Memory B cell (primary cell): ENCODE data around the gene DLG1.
"Not testable (repeated sequence)": the region's sequence is repeated elsewhere in the genome, so short reads cannot be mapped to it uniquely, and the experiment has no call there.

Experiments
- ATAC-seq: fragments of 150-1000 bp; cut with Tn5 transposase; 2 replicates; pipeline ENCODE4 v1.10.0; 2021; ENCODE audit warnings: low read depth, mild to moderate bottlenecking, moderate library complexity
- DNase-seq, 2 donors: peaks; one replicate each; pipeline ENCODE4 v3.0.0; 2022; ENCODE audit warnings: low spot score in 2 of 2
- H3K27ac Mint-ChIP-seq: one replicate; pipeline ENCODE4 v1.8.0; 2022; ENCODE audit warnings: mild to moderate bottlenecking, moderate library complexity, mixed read lengths
- H3K27me3 Mint-ChIP-seq: one replicate; pipeline ENCODE4 v1.8.0; 2022; ENCODE audit warnings: mixed read lengths
- H3K36me3 Mint-ChIP-seq: one replicate; pipeline ENCODE4 v1.8.0; 2022; ENCODE audit warnings: mild to moderate bottlenecking, mixed read lengths
- H3K4me1 Mint-ChIP-seq: one replicate; pipeline ENCODE4 v1.8.0; 2022; ENCODE audit warnings: mixed read lengths
- H3K4me3 Mint-ChIP-seq: one replicate; pipeline ENCODE4 v1.8.0; 2022; ENCODE audit warnings: mild to moderate bottlenecking, moderate library complexity, mixed read lengths
- H3K9me3 Mint-ChIP-seq: one replicate; pipeline ENCODE4 v1.8.0; 2022; ENCODE audit warnings: mixed read lengths

The DLG1 gene

GRCh38 chr3:197195326-197195725 is 103.1 kb downstream of the DLG1 start:
- Mint-ChIP-seq H3K4me1 (peaks cover 4% of the 10 kb centered on the region), H3K4me3 (no peak overlapping the region), H3K27ac (no peak overlapping the region), H3K36me3 (peaks cover 16% of the 10 kb centered on the region), H3K27me3 (no peaks in the 10 kb centered on the region), H3K9me3 (peaks cover 3% of the 10 kb centered on the region)
- ATAC-seq, result no peak
- DNase-seq, result no peak

GRCh38 chr3:197193759-197194158 is 104.7 kb downstream of the DLG1 start:
- H3K27ac Mint-ChIP-seq, H3K9me3 Mint-ChIP-seq, DNase-seq, H3K4me3 Mint-ChIP-seq, H3K27me3 Mint-ChIP-seq, ATAC-seq, H3K4me1 Mint-ChIP-seq: not testable (repeated sequence)
- H3K36me3 Mint-ChIP-seq, result peaks cover 16% of the 10 kb centered on the region

- Mint-ChIP-seq H3K27ac (no peak overlapping the region), H3K27me3 (no peaks in the 10 kb centered on the region), H3K4me1 (no peaks in the 10 kb centered on the region), H3K4me3 (no peak overlapping the region), H3K36me3 (peaks cover 16% of the 10 kb centered on the region), H3K9me3 (peaks cover 3% of the 10 kb centered on the region)
- ATAC-seq (no peak), DNase-seq (no peak)
Observed at GRCh38 chr3:197191897-197192296, 106.5 kb downstream of the DLG1 start.

GRCh38 chr3:197189623-197190022 is 108.8 kb downstream of the DLG1 start:
- DNase-seq (no peak), ATAC-seq (no peak)
- Mint-ChIP-seq H3K4me3 (no peak overlapping the region), H3K4me1 (no peaks in the 10 kb centered on the region), H3K27ac (peak overlapping the region; percentile 28), H3K27me3 (no peaks in the 10 kb centered on the region), H3K9me3 (no peaks in the 10 kb centered on the region), H3K36me3 (peaks cover 12% of the 10 kb centered on the region)

GRCh38 chr3:197188963-197189362 is 109.4 kb downstream of the DLG1 start:
- Mint-ChIP-seq H3K9me3 (no peaks in the 10 kb centered on the region), H3K4me1 (no peaks in the 10 kb centered on the region), H3K4me3 (no peak overlapping the region), H3K27ac (peak overlapping the region; percentile 28), H3K36me3 (peaks cover 12% of the 10 kb centered on the region), H3K27me3 (no peaks in the 10 kb centered on the region)
- ATAC-seq, result no peak
- DNase-seq, result no peak

GRCh38 chr3:197186887-197187588 is 111.4 kb downstream of the DLG1 start:
- ATAC-seq (peak; percentile 83), DNase-seq (peak in 1 of 2 donors; percentile 37)
- H3K27me3 Mint-ChIP-seq, result no peaks in the 10 kb centered on the region
- no peak overlapping the region for H3K27ac Mint-ChIP-seq
- no peaks in the 10 kb centered on the region for H3K9me3 Mint-ChIP-seq
- peaks cover 2% of the 10 kb centered on the region for H3K4me1 Mint-ChIP-seq
- H3K4me3 Mint-ChIP-seq, result no peak overlapping the region
- H3K36me3 Mint-ChIP-seq, result peaks cover 12% of the 10 kb centered on the region

- no peak overlapping the region for H3K27ac Mint-ChIP-seq
- peaks cover 5% of the 10 kb centered on the region for H3K4me1 Mint-ChIP-seq
- no peaks in the 10 kb centered on the region for H3K27me3 Mint-ChIP-seq
- ATAC-seq (no peak), DNase-seq (no peak)
- no peaks in the 10 kb centered on the region for H3K9me3 Mint-ChIP-seq
- peaks cover 4% of the 10 kb centered on the region for H3K36me3 Mint-ChIP-seq
- H3K4me3 Mint-ChIP-seq, result no peak overlapping the region
Observed at GRCh38 chr3:197183582-197183981, 114.8 kb downstream of the DLG1 start.

- Mint-ChIP-seq H3K4me1 (peaks cover 5% of the 10 kb centered on the region), H3K4me3 (no peak overlapping the region), H3K27me3 (no peaks in the 10 kb centered on the region), H3K9me3 (no peaks in the 10 kb centered on the region), H3K36me3 (peaks cover 7% of the 10 kb centered on the region), H3K27ac (no peak overlapping the region)
- no peak for ATAC-seq
- DNase-seq, result no peak
Observed at GRCh38 chr3:197181741-197182140, 116.7 kb downstream of the DLG1 start.

- peaks cover 10% of the 10 kb centered on the region for H3K36me3 Mint-ChIP-seq
- ATAC-seq, result no peak
- H3K4me3 Mint-ChIP-seq, result no peak overlapping the region
- DNase-seq, result no peak
- H3K27ac Mint-ChIP-seq, result no peak overlapping the region
- H3K4me1 Mint-ChIP-seq, result peaks cover 13% of the 10 kb centered on the region
- H3K9me3 Mint-ChIP-seq, result no peaks in the 10 kb centered on the region
- H3K27me3 Mint-ChIP-seq, result no peaks in the 10 kb centered on the region
Observed at GRCh38 chr3:197178998-197179397, 119.4 kb downstream of the DLG1 start.

- H3K36me3 Mint-ChIP-seq, result peaks cover 6% of the 10 kb centered on the region
Observed at GRCh38 chr3:197175503-197175902, 122.9 kb downstream of the DLG1 start.

GRCh38 chr3:197174927-197175326 is 123.5 kb downstream of the DLG1 start:
- DNase-seq (no peak), ATAC-seq (no peak)
- Mint-ChIP-seq H3K4me3 (no peak overlapping the region), H3K36me3 (peaks cover 7% of the 10 kb centered on the region), H3K4me1 (peaks cover 12% of the 10 kb centered on the region), H3K9me3 (no peaks in the 10 kb centered on the region), H3K27me3 (no peaks in the 10 kb centered on the region), H3K27ac (no peak overlapping the region)

More at GRCh38 chr3:197175503-197175902, 122.9 kb downstream of the DLG1 start:
- DNase-seq (no peak), ATAC-seq (no peak)
- Mint-ChIP-seq H3K4me1 (peaks cover 12% of the 10 kb centered on the region), H3K27me3 (no peaks in the 10 kb centered on the region), H3K9me3 (no peaks in the 10 kb centered on the region), H3K27ac (no peak overlapping the region), H3K4me3 (no peak overlapping the region)

GRCh38 chr3:197173620-197174019 is 124.8 kb downstream of the DLG1 start:
- ATAC-seq (no peak), DNase-seq (no peak)
- H3K4me3 Mint-ChIP-seq, result no peak overlapping the region
- no peak overlapping the region for H3K27ac Mint-ChIP-seq
- no peaks in the 10 kb centered on the region for H3K9me3 Mint-ChIP-seq
- peaks cover 9% of the 10 kb centered on the region for H3K36me3 Mint-ChIP-seq
- peaks cover 15% of the 10 kb centered on the region for H3K4me1 Mint-ChIP-seq
- no peaks in the 10 kb centered on the region for H3K27me3 Mint-ChIP-seq

- no peak overlapping the region for H3K4me3 Mint-ChIP-seq
- no peaks in the 10 kb centered on the region for H3K9me3 Mint-ChIP-seq
- H3K4me1 Mint-ChIP-seq, result peaks cover 15% of the 10 kb centered on the region
Observed at GRCh38 chr3:197171481-197172067, 126.8 kb downstream of the DLG1 start.

GRCh38 chr3:197169028-197169427 is 129.4 kb downstream of the DLG1 start:
- Mint-ChIP-seq H3K27me3 (no peaks in the 10 kb centered on the region), H3K36me3 (peaks cover 7% of the 10 kb centered on the region), H3K4me3 (no peak overlapping the region), H3K4me1 (peaks cover 7% of the 10 kb centered on the region), H3K9me3 (no peaks in the 10 kb centered on the region), H3K27ac (no peak overlapping the region)
- ATAC-seq, result no peak
- DNase-seq, result no peak

More at GRCh38 chr3:197171481-197172067, 126.8 kb downstream of the DLG1 start:
- H3K36me3 Mint-ChIP-seq, result peaks cover 6% of the 10 kb centered on the region
- no peak overlapping the region for H3K27ac Mint-ChIP-seq
- ATAC-seq (no peak), DNase-seq (no peak)
- no peaks in the 10 kb centered on the region for H3K27me3 Mint-ChIP-seq

- H3K27me3 Mint-ChIP-seq, result no peaks in the 10 kb centered on the region
- no peak overlapping the region for H3K27ac Mint-ChIP-seq
- H3K36me3 Mint-ChIP-seq, result peaks cover 7% of the 10 kb centered on the region
- peaks cover 7% of the 10 kb centered on the region for H3K4me1 Mint-ChIP-seq
- no peak for DNase-seq
- H3K4me3 Mint-ChIP-seq, result no peak overlapping the region
- H3K9me3 Mint-ChIP-seq, result no peaks in the 10 kb centered on the region
- no peak for ATAC-seq
Observed at GRCh38 chr3:197168606-197169005, 129.8 kb downstream of the DLG1 start.
